ENCODE data around the gene UPF3A.

Gene UPF3A

GRCh38 chr13:114283576-114283975 is 2.2 kb downstream of the UPF3A start:
- no peak for DNase-seq (ENCODE audit: extremely low spot score)
- CTCF ChIA-PET = no interaction called here
- TF ChIP-seq, protein P1, sequence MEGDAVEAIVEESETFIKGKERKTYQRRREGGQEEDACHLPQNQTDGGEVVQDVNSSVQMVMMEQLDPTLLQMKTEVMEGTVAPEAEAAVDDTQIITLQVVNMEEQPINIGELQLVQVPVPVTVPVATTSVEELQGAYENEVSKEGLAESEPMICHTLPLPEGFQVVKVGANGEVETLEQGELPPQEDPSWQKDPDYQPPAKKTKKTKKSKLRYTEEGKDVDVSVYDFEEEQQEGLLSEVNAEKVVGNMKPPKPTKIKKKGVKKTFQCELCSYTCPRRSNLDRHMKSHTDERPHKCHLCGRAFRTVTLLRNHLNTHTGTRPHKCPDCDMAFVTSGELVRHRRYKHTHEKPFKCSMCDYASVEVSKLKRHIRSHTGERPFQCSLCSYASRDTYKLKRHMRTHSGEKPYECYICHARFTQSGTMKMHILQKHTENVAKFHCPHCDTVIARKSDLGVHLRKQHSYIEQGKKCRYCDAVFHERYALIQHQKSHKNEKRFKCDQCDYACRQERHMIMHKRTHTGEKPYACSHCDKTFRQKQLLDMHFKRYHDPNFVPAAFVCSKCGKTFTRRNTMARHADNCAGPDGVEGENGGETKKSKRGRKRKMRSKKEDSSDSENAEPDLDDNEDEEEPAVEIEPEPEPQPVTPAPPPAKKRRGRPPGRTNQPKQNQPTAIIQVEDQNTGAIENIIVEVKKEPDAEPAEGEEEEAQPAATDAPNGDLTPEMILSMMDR (IDR thresholded peaks at IDR 0.05; ENCODE audit: control extremely low read depth, extremely low read depth, low read depth, missing control alignments) = no peak
- POLR2A ChIA-PET = no interaction called here

- POLR2A ChIA-PET = no interaction called here
Observed at GRCh38 chr13:114284680-114285079, 3.3 kb downstream of the UPF3A start.

GRCh38 chr13:114285166-114285808 is 3.9 kb downstream of the UPF3A start:
- TF ChIP-seq, protein P1 (IDR thresholded peaks at IDR 0.05; ENCODE audit: control extremely low read depth, extremely low read depth, low read depth, missing control alignments) = no peak
- CTCF ChIA-PET = no interaction called here
- no peak for DNase-seq (ENCODE audit: extremely low spot score)
- POLR2A ChIA-PET = no interaction called here

More at GRCh38 chr13:114284680-114285079, 3.3 kb downstream of the UPF3A start:
- no peak for DNase-seq (ENCODE audit: extremely low spot score)
- TF ChIP-seq, protein P1 (IDR thresholded peaks at IDR 0.05; ENCODE audit: control extremely low read depth, extremely low read depth, low read depth, missing control alignments) = no peak
- CTCF ChIA-PET = no interaction called here

- CTCF ChIA-PET = no interaction called here
- no peak for DNase-seq (ENCODE audit: extremely low spot score)
- TF ChIP-seq, protein P1 (IDR thresholded peaks at IDR 0.05; ENCODE audit: control extremely low read depth, extremely low read depth, low read depth, missing control alignments) = no peak
- POLR2A ChIA-PET = no interaction called here
Observed at GRCh38 chr13:114286808-114287207, 5.4 kb downstream of the UPF3A start.

DNA sequence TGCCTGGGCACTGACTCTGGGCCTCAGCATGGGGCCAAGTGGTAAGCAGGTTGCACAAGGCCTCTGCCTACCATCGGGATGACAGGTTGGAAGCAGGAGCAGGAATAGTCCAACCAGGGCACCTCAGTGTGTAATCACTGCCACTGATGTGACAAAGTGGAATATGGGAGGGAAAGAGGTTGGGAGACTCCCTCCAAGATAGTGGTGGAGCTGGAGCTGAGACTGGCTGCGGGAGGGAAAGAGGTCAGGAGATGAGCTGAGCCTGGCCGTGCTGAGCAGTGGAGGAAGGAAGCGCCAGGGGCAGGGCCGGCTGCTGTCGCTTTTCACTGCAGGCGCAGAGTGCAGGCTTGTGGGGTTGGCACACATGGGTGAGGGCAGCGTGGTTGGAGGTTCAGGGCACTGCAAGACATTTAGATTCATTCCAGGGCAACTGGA is 6.8 kb downstream of the UPF3A start:
- TF ChIP-seq, protein P1 (IDR thresholded peaks at IDR 0.05; ENCODE audit: control extremely low read depth, extremely low read depth, low read depth, missing control alignments) = no peak
- ChIA-PET POLR2A (no interaction called here), CTCF (interaction anchor here (1.0 to 1.5 kb wide), 2 partner anchors 23 to 39 kb away, joined by 3 read pairs; no protein-coding TSS in a partner anchor)
- DNase-seq (ENCODE audit: extremely low spot score) = no peak

- ChIA-PET POLR2A (no interaction called here), CTCF (no interaction called here)
- no peak for DNase-seq (ENCODE audit: extremely low spot score)
- TF ChIP-seq, protein P1 (IDR thresholded peaks at IDR 0.05; ENCODE audit: control extremely low read depth, extremely low read depth, low read depth, missing control alignments) = no peak
Observed at GRCh38 chr13:114296448-114296847, 15.0 kb downstream of the UPF3A start.

All from GM10248 (cell line).